T-helper 17 cell (primary cell): ENCODE data around the gene TNFRSF18. TPM values are rescaled to one million over a fixed set of nuclear protein-coding genes. Genes with fewer than 3 reads are reported as not detected.

Experiments used
- ATAC-seq: fragments of 150-1000 bp; cut with Tn5 transposase; 2 replicates; pipeline ENCODE4 v1.10.0; 2021; ENCODE audit warnings: mild to moderate bottlenecking, moderate library complexity
- DNase-seq, 3 donors: peaks; one replicate each; pipeline versions ENCODE4 v3.0.0 to v3.0.0-alpha.2; 2020 to 2021
- H3K9me3 ChIP-seq: one replicate; pipeline ENCODE4 v1.7.0; 2013; ENCODE audit warnings: low read length, mild to moderate bottlenecking; ENCODE audit not compliant: control insufficient read depth, poor library complexity, severe bottlenecking
- H3K27ac Mint-ChIP-seq: one replicate; pipeline ENCODE4 v1.8.0; 2022; ENCODE audit warnings: mild to moderate bottlenecking, moderate library complexity, mixed read lengths
- H3K27me3 Mint-ChIP-seq: one replicate; pipeline ENCODE4 v1.8.0; 2022; ENCODE audit warnings: mixed read lengths
- H3K36me3 Mint-ChIP-seq: one replicate; pipeline ENCODE4 v1.8.0; 2022; ENCODE audit warnings: low read depth, mixed read lengths
- H3K4me1 Mint-ChIP-seq: one replicate; pipeline ENCODE4 v1.8.0; 2022; ENCODE audit warnings: mild to moderate bottlenecking, mixed read lengths
- H3K4me3 Mint-ChIP-seq: one replicate; pipeline ENCODE4 v1.8.0; 2022; ENCODE audit warnings: mild to moderate bottlenecking, moderate library complexity, mixed read lengths
- total RNA-seq, 4 donors: library from RNA in 2 of 4; stranded (reverse) in 2 of 4; gene quantifications; one replicate each; pipeline ENCODE4 v1.2.3 and lab custom pipeline; 2022 to 2026

Gene TNFRSF18
- total RNA-seq, 2 donors from 2014 or later: 47.9 to 80.4 TPM

DNA sequence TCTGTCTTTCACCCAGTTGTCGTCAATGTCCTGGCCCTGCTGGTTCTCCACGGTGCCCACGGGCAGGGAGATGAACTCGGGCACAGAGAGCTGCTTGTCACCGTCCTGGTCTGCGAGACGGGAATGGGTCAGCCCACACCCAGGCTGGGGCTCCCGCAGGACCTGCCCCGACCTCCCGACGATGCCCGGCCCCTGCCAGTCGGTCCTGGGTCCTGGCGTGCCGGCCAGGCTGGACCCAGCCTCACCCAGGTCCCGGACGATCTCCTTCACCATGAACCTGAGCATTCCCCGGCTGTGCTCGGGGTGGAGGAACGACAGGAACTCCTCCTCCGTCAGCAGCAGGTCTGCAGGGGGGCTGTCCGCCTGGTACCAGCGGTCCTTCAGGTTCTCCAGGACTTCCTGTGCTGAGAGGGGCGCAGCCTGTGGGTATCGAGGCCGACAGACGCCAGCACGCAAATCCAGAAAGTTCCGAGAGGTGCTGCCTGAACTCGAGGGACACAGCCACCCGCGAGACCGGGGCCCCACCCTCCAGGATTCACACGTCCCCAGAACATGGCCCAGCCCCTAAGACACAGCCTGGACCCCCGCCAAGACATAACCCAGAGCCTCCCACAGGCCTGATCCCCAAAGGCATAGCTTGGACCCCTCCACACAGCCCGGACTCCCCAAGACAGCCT lies 12.3 kb upstream of the TNFRSF18 start:
- Mint-ChIP-seq H3K4me3 (peak overlapping the region; percentile 76), H3K36me3 (peaks cover 3% of the 10 kb centered on the region), H3K4me1 (peaks cover 34% of the 10 kb centered on the region), H3K27me3 (no peaks in the 10 kb centered on the region), H3K27ac (peak overlapping the region; percentile 99)
- ATAC-seq (no peak), DNase-seq (no peak)
- no peaks in the 10 kb centered on the region for H3K9me3 ChIP-seq

GRCh38 chr1:1217621-1218523 lies 11.5 kb upstream of the TNFRSF18 start:
- H3K4me1 Mint-ChIP-seq: peaks cover 34% of the 10 kb centered on the region
- no peaks in the 10 kb centered on the region for H3K9me3 ChIP-seq
- H3K4me3 Mint-ChIP-seq: peak overlapping the region; percentile 76
- peak in 1 of 3 donors; percentile 41 for DNase-seq
- peak overlapping the region; percentile 99 for H3K27ac Mint-ChIP-seq
- no peaks in the 10 kb centered on the region for H3K27me3 Mint-ChIP-seq
- peak; percentile 9 for ATAC-seq
- no peaks in the 10 kb centered on the region for H3K36me3 Mint-ChIP-seq

DNA sequence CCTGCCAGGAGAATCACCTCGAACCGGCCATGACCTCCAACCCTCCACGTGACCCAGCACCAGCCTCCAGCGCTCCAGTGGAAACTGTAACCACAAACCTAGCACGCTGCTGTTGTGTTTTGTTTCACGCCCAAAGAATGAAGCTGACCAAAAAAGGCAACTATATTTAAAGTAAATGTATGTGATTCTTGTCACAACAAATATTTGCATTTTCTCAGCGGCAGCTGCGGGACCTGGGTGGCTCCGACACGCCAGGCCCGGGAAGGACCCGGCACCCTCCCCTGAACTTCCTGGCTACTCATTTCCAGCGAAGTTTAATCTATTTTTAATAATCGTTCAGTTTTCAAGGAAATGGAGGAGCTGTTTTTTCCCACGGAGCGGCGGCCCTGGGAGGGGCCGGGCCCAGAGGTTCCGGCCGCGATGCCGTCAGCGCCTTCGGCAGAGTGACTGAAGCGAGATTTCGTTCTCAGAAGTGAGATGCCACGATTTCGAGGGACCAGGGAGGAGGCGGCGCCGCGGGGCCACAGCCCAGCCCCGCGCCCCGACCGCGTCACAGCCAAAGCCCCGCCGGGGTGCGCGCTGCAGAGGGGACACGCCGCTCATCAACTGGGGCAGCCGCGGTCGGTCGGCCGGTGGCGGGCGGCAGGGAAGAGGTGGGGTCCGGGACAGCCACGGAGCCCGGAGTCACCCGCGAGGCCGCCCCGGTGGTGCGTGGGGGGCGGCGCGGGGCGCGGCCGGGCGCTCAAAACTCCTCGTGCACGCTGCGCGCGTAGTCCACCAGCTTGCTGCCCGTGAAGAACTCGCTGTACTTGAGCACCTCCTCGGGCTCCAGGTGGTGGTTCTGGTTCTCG lies 10.6 kb upstream of the TNFRSF18 start:
- peak; percentile 52 to 71 (median 62) for DNase-seq
- Mint-ChIP-seq H3K4me1 (peaks cover 36% of the 10 kb centered on the region), H3K27me3 (no peaks in the 10 kb centered on the region), H3K27ac (peak overlapping the region; percentile 99), H3K36me3 (no peaks in the 10 kb centered on the region), H3K4me3 (peak overlapping the region; percentile 87)
- peak; percentile 66 for ATAC-seq
- no peaks in the 10 kb centered on the region for H3K9me3 ChIP-seq

- Mint-ChIP-seq H3K4me1 (peaks cover 38% of the 10 kb centered on the region), H3K36me3 (peaks cover 2% of the 10 kb centered on the region)
- peak; percentile 2 for ATAC-seq
These were observed 9.7 kb upstream of the TNFRSF18 start for GRCh38 chr1:1215881-1216605.

DNA sequence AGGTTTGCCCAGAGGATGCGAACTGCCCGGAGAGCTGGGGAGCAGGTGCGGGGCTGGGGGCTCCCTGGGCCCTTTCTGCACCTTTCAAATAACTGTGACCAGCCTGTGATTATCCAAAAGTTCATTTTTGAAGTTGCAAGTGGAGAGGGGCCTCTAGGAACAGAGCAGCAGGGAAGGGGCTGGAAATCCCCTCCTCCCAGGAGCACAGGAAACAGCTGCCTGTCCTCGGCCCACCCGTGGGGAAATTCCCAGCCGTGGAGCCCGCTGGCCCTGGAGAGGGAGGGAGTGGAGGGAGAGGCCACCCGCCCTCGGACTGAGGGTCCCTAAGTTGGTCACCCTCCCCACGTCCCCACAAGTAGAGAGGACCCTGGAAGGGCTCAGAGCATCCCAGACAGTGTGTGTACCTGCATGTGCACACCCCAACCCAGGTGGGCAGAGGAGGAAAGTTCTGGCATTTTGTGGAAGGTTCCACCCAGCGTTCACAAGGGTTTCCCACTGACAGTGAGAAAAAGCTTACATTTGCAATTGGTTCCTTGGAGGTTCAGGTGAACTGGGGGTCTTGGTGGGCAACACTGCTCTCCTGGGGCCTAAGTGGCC lies 8.8 kb upstream of the TNFRSF18 start:
- Mint-ChIP-seq H3K4me3 (peak overlapping the region; percentile 85), H3K27me3 (no peaks in the 10 kb centered on the region), H3K36me3 (peaks cover 2% of the 10 kb centered on the region), H3K27ac (peak overlapping the region; percentile 99), H3K4me1 (peaks cover 41% of the 10 kb centered on the region)
- DNase-seq (peak in 2 of 3 donors; percentile 39 to 42), ATAC-seq (peak; percentile 12)
- no peaks in the 10 kb centered on the region for H3K9me3 ChIP-seq

More at GRCh38 chr1:1215881-1216605, 9.7 kb upstream of the TNFRSF18 start:
- Mint-ChIP-seq H3K4me3 (peak overlapping the region; percentile 87), H3K27me3 (no peaks in the 10 kb centered on the region), H3K27ac (peak overlapping the region; percentile 99)
- no peaks in the 10 kb centered on the region for H3K9me3 ChIP-seq
- no peak for DNase-seq

DNA sequence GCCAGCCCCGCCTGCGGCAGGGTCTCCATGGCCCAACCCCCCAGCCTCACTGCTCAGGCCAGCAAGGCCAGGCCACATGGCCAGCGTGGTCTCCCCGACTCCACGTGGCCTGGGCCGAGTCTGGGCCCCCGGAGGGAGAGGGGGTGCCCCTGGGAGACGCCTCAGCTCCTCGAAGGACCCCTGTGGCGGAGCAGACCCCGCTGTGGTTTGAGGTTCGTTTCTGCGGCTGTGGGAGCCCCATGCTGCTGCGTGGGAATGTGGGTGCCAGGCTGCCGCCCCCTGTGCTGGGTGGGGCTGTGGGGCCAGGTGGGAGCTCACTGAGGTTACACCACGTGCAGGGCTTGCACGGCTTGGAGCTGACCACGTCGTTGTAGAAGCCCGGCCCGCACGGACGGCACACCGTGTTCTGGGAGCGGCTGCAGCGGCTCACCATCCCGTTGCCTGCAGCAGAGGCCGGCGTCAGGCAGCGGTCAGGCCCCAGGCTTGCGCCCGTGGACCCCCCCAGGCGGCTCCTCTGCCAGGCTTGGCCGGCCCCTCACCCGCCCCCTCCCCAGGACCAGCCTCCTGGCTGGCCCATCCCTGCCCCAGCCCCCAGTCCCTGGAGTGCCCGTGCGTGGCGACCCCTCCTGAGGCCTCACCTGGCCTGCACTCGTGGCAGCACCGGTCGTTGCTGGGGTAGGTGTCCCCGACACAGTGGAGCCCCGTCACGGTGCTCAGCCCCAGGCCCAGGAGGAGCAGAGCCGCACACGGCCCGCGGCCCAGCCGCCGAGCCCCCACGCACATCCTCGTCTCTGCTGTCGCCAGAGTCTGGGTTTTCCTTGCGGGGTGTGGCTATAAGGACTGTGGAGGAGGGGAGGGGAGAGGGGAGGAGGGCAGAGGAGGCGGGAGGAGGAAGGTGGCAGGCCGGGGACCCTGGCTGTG lies 7.2 kb upstream of the TNFRSF18 start, which contains the start of gene TNFRSF4:
Gene TNFRSF4 (minus strand): TSS at position 809 of the 921 bp plus-strand sequence. CDS start 26 bp downstream, at position 783.
- ATAC-seq (peak; percentile 16), DNase-seq (peak in 2 of 3 donors; percentile 27 to 42)
- Mint-ChIP-seq H3K27ac (peak within 1 kb of the TSS; percentile 99), H3K36me3 (peaks cover 2% of the 10 kb centered on the region), H3K27me3 (no peaks in the 10 kb centered on the region), H3K4me1 (peaks cover 39% of the 10 kb centered on the region), H3K4me3 (peak within 1 kb of the TSS; percentile 85)
- H3K9me3 ChIP-seq: no peaks in the 10 kb centered on the region

DNA sequence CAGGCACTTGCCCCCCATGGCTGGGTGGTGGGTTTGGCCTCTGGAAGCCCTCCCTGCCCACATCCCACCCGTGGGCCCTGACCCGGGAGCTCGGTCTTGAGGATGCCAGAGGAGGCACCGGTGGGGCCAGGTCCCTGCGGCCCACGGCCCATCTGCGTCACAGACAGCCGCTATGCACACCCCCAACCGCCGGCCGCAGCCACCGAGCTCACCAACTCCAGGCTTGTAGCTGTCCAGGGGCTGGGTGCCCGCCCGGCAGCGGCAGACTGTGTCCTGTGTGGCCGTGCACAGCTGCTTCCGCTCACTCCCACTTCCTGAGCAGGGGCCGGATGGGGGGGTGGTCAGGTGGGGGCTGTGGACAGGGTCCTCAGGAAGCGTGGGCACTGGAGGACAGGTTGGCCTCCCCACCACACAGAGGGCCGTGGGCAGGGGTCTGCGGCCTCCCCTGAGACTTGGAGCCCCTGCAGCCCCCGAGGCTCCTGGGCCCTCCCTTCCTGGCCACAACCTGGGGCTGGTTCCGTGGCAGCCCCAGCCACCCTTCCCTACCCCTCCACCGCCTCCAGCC lies 6.5 kb upstream of the TNFRSF18 start:
- ATAC-seq (peak; percentile 5), DNase-seq (peak in 2 of 3 donors; percentile 35 to 45)
- Mint-ChIP-seq H3K27me3 (no peaks in the 10 kb centered on the region), H3K4me3 (peak overlapping the region; percentile 85), H3K4me1 (peaks cover 41% of the 10 kb centered on the region), H3K36me3 (peaks cover 2% of the 10 kb centered on the region), H3K27ac (peak overlapping the region; percentile 82)
- H3K9me3 ChIP-seq: no peaks in the 10 kb centered on the region

GRCh38 chr1:1211541-1212441 lies 5.4 kb upstream of the TNFRSF18 start:
- peak; percentile 7 to 10 (median 7) for DNase-seq
- no peak for ATAC-seq
- peaks cover 35% of the 10 kb centered on the region for H3K4me1 Mint-ChIP-seq
- no peaks in the 10 kb centered on the region for H3K27me3 Mint-ChIP-seq
- H3K4me3 Mint-ChIP-seq: peak overlapping the region; percentile 85
- peak overlapping the region; percentile 82 for H3K27ac Mint-ChIP-seq
- H3K9me3 ChIP-seq: no peaks in the 10 kb centered on the region
- H3K36me3 Mint-ChIP-seq: peaks cover 2% of the 10 kb centered on the region

DNA sequence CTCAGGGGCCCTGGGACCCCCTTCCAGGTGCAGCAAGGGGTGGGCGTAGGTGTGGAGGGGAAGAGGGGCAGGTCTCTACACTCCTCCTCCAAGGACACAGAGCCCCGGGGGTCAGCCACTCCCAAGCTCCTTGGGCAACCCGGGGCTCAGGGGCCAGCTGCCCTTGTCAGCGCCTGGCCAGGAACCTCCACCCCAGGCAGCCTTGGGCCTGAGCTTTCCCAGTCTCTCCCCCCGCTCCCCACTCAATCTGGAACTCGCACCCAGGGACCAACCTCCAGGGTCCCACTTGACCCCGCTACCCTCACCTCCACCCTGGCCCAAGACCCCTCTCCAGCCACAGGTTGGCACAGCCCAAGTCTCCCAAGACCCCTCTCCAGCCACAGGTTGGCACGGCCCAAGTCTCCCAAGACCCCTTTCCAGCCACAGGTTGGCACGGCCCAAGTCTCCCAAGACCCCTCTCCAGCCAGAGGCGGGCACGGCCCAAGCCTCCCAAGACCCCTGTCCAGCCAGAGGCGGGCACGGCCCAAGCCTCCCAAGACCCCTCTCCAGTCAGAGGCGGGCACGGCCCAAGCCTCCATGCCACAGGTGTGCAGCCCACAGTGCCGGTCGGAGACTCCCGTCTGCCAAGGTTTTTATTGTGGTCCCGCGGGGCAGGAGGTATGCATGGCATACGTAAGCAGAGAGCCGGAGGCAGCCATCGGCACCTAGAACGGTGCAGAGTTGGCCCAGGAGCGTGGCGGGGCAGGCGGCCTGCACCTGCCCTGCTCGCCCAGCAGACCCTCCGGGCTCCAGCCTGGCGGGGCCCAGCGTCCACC lies 4.5 kb upstream of the TNFRSF18 start:
- Mint-ChIP-seq H3K4me3 (peak overlapping the region; percentile 39), H3K4me1 (peaks cover 34% of the 10 kb centered on the region), H3K27me3 (no peaks in the 10 kb centered on the region), H3K36me3 (peaks cover 2% of the 10 kb centered on the region), H3K27ac (peak overlapping the region; percentile 54)
- ATAC-seq (no peak), DNase-seq (peak; percentile 7 to 12 (median 7))
- H3K9me3 ChIP-seq: no peaks in the 10 kb centered on the region
